ENCODE data around the gene LMAN1.

LMAN1 gene

DNA sequence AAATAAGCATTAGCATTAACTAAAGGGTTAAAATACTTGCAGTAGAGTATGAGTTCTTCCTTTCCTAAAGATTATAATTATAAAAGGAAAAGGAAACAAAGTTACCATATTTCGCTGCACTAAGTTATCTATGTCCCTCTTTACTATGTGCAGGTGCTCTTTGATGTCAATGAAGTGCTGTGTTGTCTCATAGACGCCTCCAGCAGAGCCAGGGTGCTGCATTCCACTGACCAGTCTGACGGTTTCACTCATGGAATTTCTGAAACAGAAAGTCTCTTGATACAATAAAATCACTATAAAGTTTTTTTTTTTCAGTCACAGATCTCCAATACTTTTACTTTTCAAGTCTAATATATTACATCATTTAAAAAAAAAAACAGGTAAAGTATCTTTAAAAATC, 26.1 kb downstream of the LMAN1 start:
- Histone ChIP-seq H3K9me2 (replicated peaks; ENCODE audit: insufficient read depth, low read length) (no peaks in the 10 kb centered on the region), H3K4me3 (ENCODE audit: insufficient read depth, low read length, poor library complexity, severe bottlenecking) (no peak overlapping the region), H3K27me3 (ENCODE audit: low read length) (no peaks in the 10 kb centered on the region), H3K9me3 (ENCODE audit: insufficient read depth, low read length) (no peaks in the 10 kb centered on the region), H3K27ac (ENCODE audit: low read depth, low read length) (no peak overlapping the region), H3K4me2 (ENCODE audit: low read depth, low read length, poor library complexity, severe bottlenecking) (no peak overlapping the region), H2AFZ (ENCODE audit: low read depth, low read length, severe bottlenecking) (no peak overlapping the region), H4K20me1 (ENCODE audit: low read depth, low read length) (no peaks in the 10 kb centered on the region), H3K79me2 (ENCODE audit: insufficient read depth, low read length) (no peaks in the 10 kb centered on the region), H3K9ac (ENCODE audit: low read length) (no peak overlapping the region), H3K36me3 (ENCODE audit: low read length) (peaks cover 75% of the 10 kb centered on the region), H3F3A (ENCODE audit: insufficient read depth) (no peaks in the 10 kb centered on the region)
- TF ChIP-seq, protein P1, sequence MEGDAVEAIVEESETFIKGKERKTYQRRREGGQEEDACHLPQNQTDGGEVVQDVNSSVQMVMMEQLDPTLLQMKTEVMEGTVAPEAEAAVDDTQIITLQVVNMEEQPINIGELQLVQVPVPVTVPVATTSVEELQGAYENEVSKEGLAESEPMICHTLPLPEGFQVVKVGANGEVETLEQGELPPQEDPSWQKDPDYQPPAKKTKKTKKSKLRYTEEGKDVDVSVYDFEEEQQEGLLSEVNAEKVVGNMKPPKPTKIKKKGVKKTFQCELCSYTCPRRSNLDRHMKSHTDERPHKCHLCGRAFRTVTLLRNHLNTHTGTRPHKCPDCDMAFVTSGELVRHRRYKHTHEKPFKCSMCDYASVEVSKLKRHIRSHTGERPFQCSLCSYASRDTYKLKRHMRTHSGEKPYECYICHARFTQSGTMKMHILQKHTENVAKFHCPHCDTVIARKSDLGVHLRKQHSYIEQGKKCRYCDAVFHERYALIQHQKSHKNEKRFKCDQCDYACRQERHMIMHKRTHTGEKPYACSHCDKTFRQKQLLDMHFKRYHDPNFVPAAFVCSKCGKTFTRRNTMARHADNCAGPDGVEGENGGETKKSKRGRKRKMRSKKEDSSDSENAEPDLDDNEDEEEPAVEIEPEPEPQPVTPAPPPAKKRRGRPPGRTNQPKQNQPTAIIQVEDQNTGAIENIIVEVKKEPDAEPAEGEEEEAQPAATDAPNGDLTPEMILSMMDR (IDR thresholded peaks at IDR 0.05; ENCODE audit: insufficient read depth, low read length, poor library complexity, severe bottlenecking), result no peak
- TF ChIP-seq EZH2phosphoT487 (conservative IDR thresholded peaks at IDR 0.05; ENCODE audit: low read length), result no peak

DNA sequence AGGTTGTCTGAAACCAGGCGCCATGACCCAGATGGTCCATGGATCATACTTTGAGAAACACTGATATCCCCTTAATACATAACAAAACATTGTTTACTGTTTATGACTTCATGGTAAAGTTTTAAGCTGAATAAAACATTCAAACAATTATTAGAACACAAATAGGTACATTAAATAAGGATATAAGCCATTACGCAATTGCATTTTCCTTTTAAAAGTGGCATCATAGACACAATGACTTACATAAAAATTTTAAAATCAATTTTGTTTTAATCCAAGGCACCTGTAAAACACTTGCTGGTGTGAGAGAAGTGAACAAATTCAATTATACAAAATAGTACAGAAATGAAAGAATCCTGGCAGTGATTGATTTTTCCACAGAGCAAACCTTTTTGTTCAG, 30.4 kb downstream of the LMAN1 start:
- Histone ChIP-seq H2AFZ (ENCODE audit: low read depth, low read length, severe bottlenecking) (no peak overlapping the region), H3K79me2 (ENCODE audit: insufficient read depth, low read length) (no peaks in the 10 kb centered on the region), H3K36me3 (ENCODE audit: low read length) (peaks cover 58% of the 10 kb centered on the region; the same call in 1 of the 2 replicates), H3K9me2 (replicated peaks; ENCODE audit: insufficient read depth, low read length) (no peaks in the 10 kb centered on the region), H3K4me3 (ENCODE audit: insufficient read depth, low read length, poor library complexity, severe bottlenecking) (no peak overlapping the region), H3K27me3 (ENCODE audit: low read length) (no peaks in the 10 kb centered on the region), H3K9me3 (ENCODE audit: insufficient read depth, low read length) (no peaks in the 10 kb centered on the region), H4K20me1 (ENCODE audit: low read depth, low read length) (no peaks in the 10 kb centered on the region), H3K27ac (ENCODE audit: low read depth, low read length) (no peak overlapping the region), H3K9ac (ENCODE audit: low read length) (no peak overlapping the region), H3F3A (ENCODE audit: insufficient read depth) (no peaks in the 10 kb centered on the region), H3K4me2 (ENCODE audit: low read depth, low read length, poor library complexity, severe bottlenecking) (no peak overlapping the region)
- TF ChIP-seq, protein P1 (IDR thresholded peaks at IDR 0.05; ENCODE audit: insufficient read depth, low read length, poor library complexity, severe bottlenecking), result no peak
- TF ChIP-seq EZH2phosphoT487 (conservative IDR thresholded peaks at IDR 0.05; ENCODE audit: low read length), result no peak

DNA sequence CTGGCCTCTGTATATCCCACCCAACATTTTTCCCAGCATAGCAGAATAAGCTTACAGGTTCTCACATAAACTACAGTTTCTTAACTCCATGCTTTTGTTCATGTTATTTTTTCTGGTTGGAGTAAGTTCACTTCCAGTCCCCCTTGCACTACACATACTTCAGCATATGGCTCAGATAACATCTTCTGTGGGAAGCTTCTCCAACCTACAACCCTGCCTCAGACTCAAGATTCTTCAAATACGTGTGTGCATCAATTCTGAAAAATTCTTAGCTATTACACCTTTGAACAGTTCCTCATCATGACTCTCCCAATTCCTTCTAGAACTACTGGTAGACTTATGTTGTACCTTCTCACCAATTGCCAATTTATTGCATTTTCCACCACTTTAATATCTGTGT, 33.1 kb downstream of the LMAN1 start:
- H3K9me3 ChIP-seq (ENCODE audit: insufficient read depth, low read length), result no peaks in the 10 kb centered on the region
- no peaks in the 10 kb centered on the region for H3K9me2 ChIP-seq (replicated peaks; ENCODE audit: insufficient read depth, low read length)
- H3K79me2 ChIP-seq (ENCODE audit: insufficient read depth, low read length), result no peaks in the 10 kb centered on the region
- H3K4me2 ChIP-seq (ENCODE audit: low read depth, low read length, poor library complexity, severe bottlenecking), result no peak overlapping the region
- H3K36me3 ChIP-seq (ENCODE audit: low read length), result peaks cover 32% of the 10 kb centered on the region; the same call in 1 of the 2 replicates
- H3F3A ChIP-seq (ENCODE audit: insufficient read depth), result no peaks in the 10 kb centered on the region
- H4K20me1 ChIP-seq (ENCODE audit: low read depth, low read length), result no peaks in the 10 kb centered on the region
- no peak for TF ChIP-seq EZH2phosphoT487 (conservative IDR thresholded peaks at IDR 0.05; ENCODE audit: low read length)
- TF ChIP-seq, protein P1 (IDR thresholded peaks at IDR 0.05; ENCODE audit: insufficient read depth, low read length, poor library complexity, severe bottlenecking), result no peak
- no peak overlapping the region for H3K4me3 ChIP-seq (ENCODE audit: insufficient read depth, low read length, poor library complexity, severe bottlenecking)
- H2AFZ ChIP-seq (ENCODE audit: low read depth, low read length, severe bottlenecking), result no peak overlapping the region
- H3K9ac ChIP-seq (ENCODE audit: low read length), result no peak overlapping the region
- H3K27ac ChIP-seq (ENCODE audit: low read depth, low read length), result no peak overlapping the region
- H3K27me3 ChIP-seq (ENCODE audit: low read length), result no peaks in the 10 kb centered on the region

Data from SU-DHL-6 (cell line).